ENCODE measurements around the gene GPR157.
"Not testable (repeated sequence)": the region's sequence is repeated elsewhere in the genome, so short reads cannot be mapped to it uniquely, and the experiment has no call there.

GPR157 gene

DNA sequence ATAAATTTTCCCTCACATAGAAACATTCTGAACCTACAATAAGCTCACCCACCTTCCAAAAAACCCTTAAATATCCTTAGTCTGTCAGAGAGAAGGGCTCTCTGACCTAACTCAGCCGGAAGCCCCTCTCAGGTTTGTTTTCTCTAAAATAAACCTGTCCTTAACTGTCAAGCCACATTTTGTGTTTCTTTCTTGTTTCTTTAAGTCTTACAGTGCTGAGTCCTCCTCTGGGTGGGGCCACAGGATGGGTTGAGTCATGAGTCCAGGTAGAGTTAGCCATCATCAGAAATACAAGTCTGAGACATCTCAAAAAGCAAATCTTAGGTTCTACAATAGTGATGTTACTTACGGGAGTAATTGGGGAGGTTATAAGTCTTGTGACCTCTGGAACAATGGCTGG is 33.1 kb downstream of the GPR157 start:
- H3K36me3 ChIP-seq (ENCODE audit: control insufficient read depth, insufficient read depth, low read length), result no peaks in the 10 kb centered on the region
- no peaks in the 10 kb centered on the region; the same call in 1 of the 2 replicates for H3K27me3 ChIP-seq (replicated peaks; ENCODE audit: control insufficient read depth, insufficient read depth, low read length)
- DNase-seq (ENCODE audit: extremely low read depth, insufficient read length), result no peak
- H3K4me3 ChIP-seq (replicated peaks; ENCODE audit: low read depth, low read length), result no peak overlapping the region
- TF ChIP-seq, protein P1, sequence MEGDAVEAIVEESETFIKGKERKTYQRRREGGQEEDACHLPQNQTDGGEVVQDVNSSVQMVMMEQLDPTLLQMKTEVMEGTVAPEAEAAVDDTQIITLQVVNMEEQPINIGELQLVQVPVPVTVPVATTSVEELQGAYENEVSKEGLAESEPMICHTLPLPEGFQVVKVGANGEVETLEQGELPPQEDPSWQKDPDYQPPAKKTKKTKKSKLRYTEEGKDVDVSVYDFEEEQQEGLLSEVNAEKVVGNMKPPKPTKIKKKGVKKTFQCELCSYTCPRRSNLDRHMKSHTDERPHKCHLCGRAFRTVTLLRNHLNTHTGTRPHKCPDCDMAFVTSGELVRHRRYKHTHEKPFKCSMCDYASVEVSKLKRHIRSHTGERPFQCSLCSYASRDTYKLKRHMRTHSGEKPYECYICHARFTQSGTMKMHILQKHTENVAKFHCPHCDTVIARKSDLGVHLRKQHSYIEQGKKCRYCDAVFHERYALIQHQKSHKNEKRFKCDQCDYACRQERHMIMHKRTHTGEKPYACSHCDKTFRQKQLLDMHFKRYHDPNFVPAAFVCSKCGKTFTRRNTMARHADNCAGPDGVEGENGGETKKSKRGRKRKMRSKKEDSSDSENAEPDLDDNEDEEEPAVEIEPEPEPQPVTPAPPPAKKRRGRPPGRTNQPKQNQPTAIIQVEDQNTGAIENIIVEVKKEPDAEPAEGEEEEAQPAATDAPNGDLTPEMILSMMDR (IDR thresholded peaks at IDR 0.05; ENCODE audit: insufficient read depth, low read length, poor library complexity, severe bottlenecking), result no peak

DNA sequence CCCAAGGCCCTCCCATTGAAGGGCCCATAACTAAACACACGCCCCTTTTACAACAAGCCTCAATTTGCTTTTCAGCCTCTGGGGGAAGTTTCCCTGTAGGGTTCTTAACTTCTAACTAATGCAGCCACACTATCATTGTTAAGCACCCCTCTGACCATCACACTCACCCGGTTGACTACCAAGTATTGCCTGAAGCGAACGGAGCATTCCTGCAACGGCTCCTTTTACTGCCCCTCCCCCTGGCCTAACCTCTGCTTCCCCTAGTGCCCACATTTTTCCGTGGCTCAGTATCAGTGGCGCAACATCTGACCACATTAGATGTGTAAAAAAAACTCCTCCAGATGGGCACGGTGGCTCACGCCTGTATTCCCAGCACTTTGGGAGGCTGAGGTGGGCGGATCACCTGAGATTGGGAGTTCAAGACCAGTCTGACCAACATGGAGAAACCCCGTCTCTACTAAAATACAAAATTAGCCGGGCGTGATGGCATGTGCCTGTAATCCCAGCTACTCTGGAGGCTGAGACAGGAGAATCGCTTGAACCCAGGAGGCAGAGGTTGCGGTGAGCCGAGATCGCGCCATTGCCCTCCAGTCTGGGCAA is 34.8 kb downstream of the GPR157 start:
- not testable (repeated sequence) for H3K4me3 ChIP-seq (replicated peaks; ENCODE audit: low read depth, low read length); DNase-seq (ENCODE audit: extremely low read depth, insufficient read length); H3K36me3 ChIP-seq (ENCODE audit: control insufficient read depth, insufficient read depth, low read length); H3K27me3 ChIP-seq (replicated peaks; ENCODE audit: control insufficient read depth, insufficient read depth, low read length)

DNA sequence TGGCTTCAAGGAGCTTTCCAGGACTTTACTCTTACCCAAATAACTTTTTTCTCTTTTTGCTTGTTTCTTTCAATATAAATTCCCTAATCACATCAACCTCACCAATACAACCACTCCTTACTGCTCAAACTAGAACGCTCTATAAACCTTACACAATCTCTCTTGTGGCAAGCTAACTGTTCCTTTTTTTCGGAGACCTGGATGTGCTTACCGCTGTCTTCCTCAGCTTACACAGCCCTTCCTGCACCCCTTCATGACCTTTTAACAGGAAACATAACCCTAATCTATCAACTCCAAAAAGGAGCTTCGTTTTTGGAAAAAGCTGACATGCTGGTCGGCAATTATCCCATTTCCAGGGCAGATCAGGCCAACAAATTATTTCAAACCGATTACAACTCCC is 35.3 kb downstream of the GPR157 start:
- no peak for DNase-seq (ENCODE audit: extremely low read depth, insufficient read length)
- H3K36me3 ChIP-seq (ENCODE audit: control insufficient read depth, insufficient read depth, low read length), result no peaks in the 10 kb centered on the region
- H3K27me3 ChIP-seq (replicated peaks; ENCODE audit: control insufficient read depth, insufficient read depth, low read length), result no peaks in the 10 kb centered on the region; the same call in 1 of the 2 replicates
- no peak overlapping the region for H3K4me3 ChIP-seq (replicated peaks; ENCODE audit: low read depth, low read length)
- TF ChIP-seq, protein P1 (IDR thresholded peaks at IDR 0.05; ENCODE audit: insufficient read depth, low read length, poor library complexity, severe bottlenecking), result no peak

DNA sequence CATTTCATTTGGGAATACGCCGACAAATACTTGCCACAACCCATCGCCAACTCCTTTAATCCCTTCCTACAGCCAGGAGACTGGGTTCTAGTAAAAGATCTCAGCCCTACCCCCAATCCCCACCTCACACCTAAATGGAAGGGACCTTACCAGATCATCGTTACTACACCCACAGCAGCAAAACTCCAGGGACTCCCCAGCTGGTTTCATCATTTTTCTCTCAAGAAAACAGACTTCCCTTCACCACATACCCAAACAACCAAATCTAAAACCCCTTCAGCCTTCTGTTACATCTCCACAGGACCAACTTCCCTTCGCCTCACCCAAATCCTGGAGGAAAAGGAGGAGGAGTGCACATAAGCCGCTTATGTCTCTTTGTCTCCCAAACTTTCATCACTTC is 35.8 kb downstream of the GPR157 start:
- TF ChIP-seq, protein P1 (IDR thresholded peaks at IDR 0.05; ENCODE audit: insufficient read depth, low read length, poor library complexity, severe bottlenecking), result no peak
- H3K27me3 ChIP-seq (replicated peaks; ENCODE audit: control insufficient read depth, insufficient read depth, low read length), result no peaks in the 10 kb centered on the region; the same call in 1 of the 2 replicates
- no peak for DNase-seq (ENCODE audit: extremely low read depth, insufficient read length)
- no peak overlapping the region for H3K4me3 ChIP-seq (replicated peaks; ENCODE audit: low read depth, low read length)
- no peaks in the 10 kb centered on the region for H3K36me3 ChIP-seq (ENCODE audit: control insufficient read depth, insufficient read depth, low read length)

DNA sequence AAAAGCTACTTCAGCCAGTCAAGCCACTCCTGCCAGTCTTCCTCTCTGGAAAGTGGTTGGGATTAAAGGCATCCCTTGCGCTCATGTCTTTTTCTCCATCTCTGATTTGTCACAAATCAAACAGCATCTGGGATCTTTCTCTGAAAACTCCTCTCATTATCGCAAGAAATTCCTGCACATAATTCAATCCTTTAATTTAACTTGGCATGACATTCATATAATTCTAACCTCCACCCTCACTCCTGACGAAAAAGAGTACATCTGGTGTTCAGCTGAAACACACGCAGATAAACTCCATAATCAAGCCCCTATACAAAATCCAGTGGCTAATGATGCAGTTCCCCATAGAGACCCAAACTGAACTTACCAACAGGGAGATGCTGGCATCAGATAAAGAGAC is 40.1 kb downstream of the GPR157 start:
- no peak overlapping the region for H3K4me3 ChIP-seq (replicated peaks; ENCODE audit: low read depth, low read length)
- H3K36me3 ChIP-seq (ENCODE audit: control insufficient read depth, insufficient read depth, low read length), result no peaks in the 10 kb centered on the region
- H3K27me3 ChIP-seq (replicated peaks; ENCODE audit: control insufficient read depth, insufficient read depth, low read length), result no peaks in the 10 kb centered on the region; the same call in 1 of the 2 replicates
- TF ChIP-seq, protein P1 (IDR thresholded peaks at IDR 0.05; ENCODE audit: insufficient read depth, low read length, poor library complexity, severe bottlenecking), result no peak
- DNase-seq (ENCODE audit: extremely low read depth, insufficient read length), result no peak

DNA sequence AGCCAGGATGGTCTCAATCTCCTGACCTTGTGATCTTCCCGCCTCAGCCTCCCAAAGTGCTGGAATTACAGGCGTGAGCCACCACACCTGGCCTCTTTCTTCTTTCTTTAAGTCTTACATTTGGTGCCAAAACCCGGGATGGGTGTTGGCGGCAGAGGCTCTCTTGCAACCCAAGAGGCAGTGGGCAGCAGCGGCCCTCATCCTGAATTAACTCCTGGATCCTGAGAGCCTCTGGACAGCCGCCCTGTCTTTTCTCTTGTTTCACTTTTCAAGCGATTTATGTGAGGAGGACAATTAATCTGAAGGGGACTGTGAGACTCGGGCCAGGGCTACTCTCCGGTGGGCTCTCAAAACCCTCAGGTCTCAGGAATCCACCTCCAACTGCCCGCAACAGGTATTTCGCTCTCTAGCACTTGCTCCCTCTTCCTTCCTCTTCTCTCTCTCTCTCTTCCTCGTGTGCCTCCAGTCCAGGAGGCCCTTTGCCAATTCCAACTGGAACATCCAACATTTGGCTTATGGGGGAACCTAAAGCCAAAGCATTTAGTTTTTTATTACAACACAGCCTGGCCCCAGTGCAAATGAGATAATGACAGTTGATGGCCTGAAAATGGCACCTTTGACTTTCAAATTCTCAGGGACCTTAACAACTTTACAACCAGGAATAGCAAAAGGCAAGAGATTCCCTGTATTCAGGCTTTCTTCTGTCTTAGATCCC is 41.3 kb downstream of the GPR157 start:
- TF ChIP-seq, protein P1 (IDR thresholded peaks at IDR 0.05; ENCODE audit: insufficient read depth, low read length, poor library complexity, severe bottlenecking), result no peak
- H3K27me3 ChIP-seq (replicated peaks; ENCODE audit: control insufficient read depth, insufficient read depth, low read length), result no peaks in the 10 kb centered on the region; the same call in 1 of the 2 replicates
- no peak for DNase-seq (ENCODE audit: extremely low read depth, insufficient read length)
- no peak overlapping the region for H3K4me3 ChIP-seq (replicated peaks; ENCODE audit: low read depth, low read length)
- no peaks in the 10 kb centered on the region for H3K36me3 ChIP-seq (ENCODE audit: control insufficient read depth, insufficient read depth, low read length)
